GM12865 (cell line): ENCODE measurements around the gene MRPL10.

Experiments
- DNase-seq: peaks from one replicate; pipeline ENCODE4 v3.0.0; 2010; ENCODE audit warnings: low read depth
- H3K4me3 ChIP-seq: 2 replicates; pipeline ENCODE4 v1.5.1; 2011; ENCODE audit warnings: mild to moderate bottlenecking, low read depth, low read length, control low read depth
- CTCF ChIP-seq: IDR thresholded peaks from 2 replicates; pipeline ENCODE4 v1.5.1; 2011; ENCODE audit warnings: low read length, control low read depth, low read depth, inconsistent platforms; ENCODE audit not compliant: insufficient read depth; ENCODE audit errors: missing control alignments

MRPL10 gene

GRCh38 chr17:47839071-47839470 is 7.7 kb upstream of the MRPL10 start:
- no peak for TF ChIP-seq CTCF
- DNase-seq: no peak
- no peak overlapping the region for H3K4me3 ChIP-seq

- no peak for DNase-seq
- no peak overlapping the region for H3K4me3 ChIP-seq
- no peak for TF ChIP-seq CTCF
Observed at GRCh38 chr17:47838636-47839035, 7.3 kb upstream of the MRPL10 start.

- TF ChIP-seq CTCF: no peak
- DNase-seq: no peak
- no peak overlapping the region for H3K4me3 ChIP-seq
Observed at GRCh38 chr17:47837401-47838039, 6.2 kb upstream of the MRPL10 start.

- no peak overlapping the region for H3K4me3 ChIP-seq
- TF ChIP-seq CTCF: no peak
- DNase-seq: no peak
Observed at GRCh38 chr17:47836601-47837000, 5.3 kb upstream of the MRPL10 start.

GRCh38 chr17:47834756-47835155 is 3.4 kb upstream of the MRPL10 start:
- no peak for DNase-seq
- H3K4me3 ChIP-seq: no peak overlapping the region
- no peak for TF ChIP-seq CTCF

GRCh38 chr17:47831934-47832327 is 590 bp upstream of the MRPL10 start:
- no peak for TF ChIP-seq CTCF
- peak overlapping the region; percentile 81 for H3K4me3 ChIP-seq
- DNase-seq: no peak

GRCh38 chr17:47830396-47831002 is 842 bp downstream of the MRPL10 start:
- TF ChIP-seq CTCF: no peak
- peak overlapping the region; percentile 81 for H3K4me3 ChIP-seq
- DNase-seq: no peak
